ENCODE data around the gene SH3BP4.

The SH3BP4 gene

GRCh38 chr2:235063471-235063961, 111.7 kb downstream of the SH3BP4 start:
- no peak overlapping the region for H3K4me3 ChIP-seq (ENCODE audit: low read depth, low read length)
- TF ChIP-seq CTCF (IDR thresholded peaks at IDR 0.05; ENCODE audit: insufficient read depth, low read length, missing control alignments): no peak
- no peak for DNase-seq (ENCODE audit: low read depth, low spot score)
- POLR2A ChIA-PET: no interaction called here
- CTCF ChIA-PET: interaction anchor here (1.2 kb wide), 1 partner anchor 44 kb away, joined by 3 read pairs; no protein-coding TSS in a partner anchor

DNA sequence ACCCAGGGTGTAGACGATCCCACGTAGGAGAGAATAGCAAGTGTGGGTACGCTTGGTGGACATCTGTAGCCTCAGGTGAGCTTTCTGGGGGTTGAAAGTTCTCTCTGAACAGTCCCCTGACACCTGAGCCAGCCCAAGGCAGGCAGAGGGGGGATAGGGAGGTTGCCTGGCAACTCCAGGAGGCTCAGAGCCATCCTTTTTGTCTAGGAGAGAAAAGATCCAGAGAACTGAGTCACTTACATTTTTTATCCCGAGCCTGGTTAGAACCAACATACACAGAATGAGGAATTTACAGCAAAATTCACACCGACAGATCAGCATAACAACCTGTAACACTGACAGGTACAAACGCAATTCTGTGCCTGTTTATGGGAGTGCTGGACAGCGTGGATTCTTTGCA, 113.2 kb downstream of the SH3BP4 start:
- no peak overlapping the region for H3K4me3 ChIP-seq (ENCODE audit: low read depth, low read length)
- TF ChIP-seq CTCF (IDR thresholded peaks at IDR 0.05; ENCODE audit: insufficient read depth, low read length, missing control alignments): no peak
- DNase-seq (ENCODE audit: low read depth, low spot score): no peak
- ChIA-PET POLR2A (no interaction called here), CTCF (interaction anchor here (0.7 to 1.6 kb wide), 4 partner anchors 9 to 520 kb away, joined by 3 to 5 read pairs (median 4); no protein-coding TSS in a partner anchor)

GRCh38 chr2:235066490-235066889, 114.7 kb downstream of the SH3BP4 start:
- POLR2A ChIA-PET: no interaction called here
- no peak overlapping the region for H3K4me3 ChIP-seq (ENCODE audit: low read depth, low read length)
- no peak for DNase-seq (ENCODE audit: low read depth, low spot score)
- no peak for TF ChIP-seq CTCF (IDR thresholded peaks at IDR 0.05; ENCODE audit: insufficient read depth, low read length, missing control alignments)
- CTCF ChIA-PET: interaction anchor here (0.8 to 0.9 kb wide), 3 partner anchors 10 to 516 kb away, joined by 3 read pairs; no protein-coding TSS in a partner anchor

DNA sequence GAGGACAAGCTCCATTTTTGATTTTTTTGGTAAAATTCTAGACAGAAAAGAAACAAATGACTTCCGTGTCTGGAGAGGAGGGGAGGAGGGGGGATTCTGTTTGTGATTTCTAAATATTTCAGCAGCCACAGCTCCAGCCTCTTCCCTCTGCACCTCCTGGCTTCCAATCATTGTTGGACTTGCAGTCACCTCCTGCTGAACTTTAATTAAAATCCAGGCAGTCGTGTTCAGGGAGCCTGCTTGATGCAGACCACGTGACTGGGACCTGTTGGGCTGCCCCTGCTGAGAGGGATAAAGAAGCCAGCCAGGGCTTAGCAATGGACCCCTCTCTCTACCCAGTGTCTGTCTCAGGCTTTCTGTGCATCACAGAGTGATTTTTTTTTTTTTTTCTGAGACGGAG, 115.1 kb downstream of the SH3BP4 start:
- TF ChIP-seq CTCF (IDR thresholded peaks at IDR 0.05; ENCODE audit: insufficient read depth, low read length, missing control alignments): no peak
- ChIA-PET CTCF (interaction anchor here (0.8 to 0.9 kb wide), 3 partner anchors 10 to 516 kb away, joined by 3 read pairs; no protein-coding TSS in a partner anchor), POLR2A (no interaction called here)
- no peak for DNase-seq (ENCODE audit: low read depth, low spot score)
- H3K4me3 ChIP-seq (ENCODE audit: low read depth, low read length): no peak overlapping the region

DNA sequence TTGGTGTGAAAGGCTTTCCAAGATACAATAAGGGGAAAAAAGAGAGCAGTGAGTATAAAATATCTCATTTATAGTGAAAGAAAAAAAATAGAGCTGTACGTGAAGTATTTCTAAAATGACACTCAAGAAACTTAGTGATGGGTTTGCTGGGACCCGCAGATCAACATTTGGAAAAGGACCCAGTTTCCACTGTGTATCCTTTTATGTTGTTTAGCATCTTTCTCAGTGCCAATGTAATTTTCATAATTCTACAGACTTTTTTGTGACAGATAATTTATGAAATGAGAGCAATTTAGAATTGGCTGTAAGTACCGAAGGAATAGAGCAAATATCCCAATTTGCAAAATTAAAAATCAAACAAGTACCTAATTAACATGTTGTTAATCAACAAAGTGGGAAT, 116.9 kb downstream of the SH3BP4 start:
- POLR2A ChIA-PET: no interaction called here
- no peak for TF ChIP-seq CTCF (IDR thresholded peaks at IDR 0.05; ENCODE audit: insufficient read depth, low read length, missing control alignments)
- no peak for DNase-seq (ENCODE audit: low read depth, low spot score)
- CTCF ChIA-PET: interaction anchor here (1.5 kb wide), 1 partner anchor 10 kb away, joined by 4 read pairs; no protein-coding TSS in a partner anchor
- no peak overlapping the region for H3K4me3 ChIP-seq (ENCODE audit: low read depth, low read length)

DNA sequence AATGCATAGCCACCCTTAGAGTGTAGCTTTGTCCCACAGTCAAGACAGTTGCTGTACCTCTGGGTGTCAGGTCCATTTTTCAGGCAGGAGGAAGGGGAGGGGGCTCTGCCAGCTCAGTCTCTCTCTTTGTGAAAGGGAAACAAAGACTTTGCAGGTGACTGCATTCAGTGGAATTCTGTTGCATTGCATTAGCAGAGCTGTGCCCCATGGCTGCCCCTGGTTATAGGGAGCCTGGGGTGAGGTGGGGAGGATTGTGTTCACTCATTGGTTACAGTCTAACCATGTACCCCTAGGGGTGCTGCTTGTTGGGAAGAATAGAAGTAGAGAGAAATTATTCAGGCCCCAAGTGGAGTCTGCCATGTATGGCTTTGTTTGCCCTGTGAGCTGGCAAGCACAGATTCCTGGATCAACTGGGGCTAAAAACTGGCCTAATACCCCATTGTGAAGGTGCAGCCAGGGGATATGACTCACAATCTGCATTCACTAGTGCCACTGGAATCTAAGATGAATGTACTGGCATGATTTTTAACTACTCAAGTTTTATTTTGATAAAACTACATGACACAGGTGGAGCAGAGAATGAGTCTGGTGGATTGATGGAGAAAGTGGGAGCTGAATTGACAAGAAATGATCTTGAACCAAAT, 118.4 kb downstream of the SH3BP4 start:
- DNase-seq (ENCODE audit: low read depth, low spot score): no peak
- H3K4me3 ChIP-seq (ENCODE audit: low read depth, low read length): no peak overlapping the region
- ChIA-PET CTCF (interaction anchor here (1.0 to 1.5 kb wide), 3 partner anchors 11 to 29 kb away, joined by 3 to 4 read pairs (median 4); no protein-coding TSS in a partner anchor), POLR2A (no interaction called here)
- TF ChIP-seq CTCF (IDR thresholded peaks at IDR 0.05; ENCODE audit: insufficient read depth, low read length, missing control alignments): no peak

Data from AG04449 (cell line).